ENCODE data around the gene RTN4RL1.

Gene RTN4RL1

DNA sequence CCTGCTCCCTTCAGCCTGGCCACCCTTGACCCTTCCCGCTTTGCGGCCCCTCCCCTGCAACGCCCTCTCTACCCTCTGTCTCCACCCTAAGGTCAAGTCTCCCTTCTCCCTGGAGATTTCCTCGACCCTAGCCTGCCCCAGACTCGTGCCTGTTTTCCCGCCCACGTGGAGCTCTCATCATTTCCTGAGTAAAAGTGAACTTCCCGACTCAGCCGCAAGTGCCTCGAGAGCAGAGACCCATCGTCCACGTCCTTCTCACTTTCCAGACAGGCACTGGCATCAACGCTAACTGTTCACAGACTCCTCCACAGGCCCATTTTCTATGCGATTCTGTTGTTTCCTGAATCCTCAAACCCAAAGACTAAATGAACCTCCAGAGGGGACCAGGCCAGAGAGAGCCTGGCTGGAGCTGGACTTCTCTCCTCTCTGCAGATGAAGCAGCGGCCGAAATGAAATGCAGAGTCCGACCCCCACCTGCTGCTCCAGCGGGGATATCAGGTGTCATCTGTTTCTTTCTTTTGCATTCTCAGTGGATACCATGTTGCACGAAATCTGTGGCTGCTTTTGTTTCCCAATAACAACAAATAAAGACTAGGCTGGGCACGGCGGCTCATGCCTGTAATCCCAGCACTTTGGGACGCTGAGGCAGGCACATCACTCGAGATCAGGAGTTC lies 52.5 kb downstream of the RTN4RL1 start:
- peak; percentile 31 to 47 for DNase-seq

DNA sequence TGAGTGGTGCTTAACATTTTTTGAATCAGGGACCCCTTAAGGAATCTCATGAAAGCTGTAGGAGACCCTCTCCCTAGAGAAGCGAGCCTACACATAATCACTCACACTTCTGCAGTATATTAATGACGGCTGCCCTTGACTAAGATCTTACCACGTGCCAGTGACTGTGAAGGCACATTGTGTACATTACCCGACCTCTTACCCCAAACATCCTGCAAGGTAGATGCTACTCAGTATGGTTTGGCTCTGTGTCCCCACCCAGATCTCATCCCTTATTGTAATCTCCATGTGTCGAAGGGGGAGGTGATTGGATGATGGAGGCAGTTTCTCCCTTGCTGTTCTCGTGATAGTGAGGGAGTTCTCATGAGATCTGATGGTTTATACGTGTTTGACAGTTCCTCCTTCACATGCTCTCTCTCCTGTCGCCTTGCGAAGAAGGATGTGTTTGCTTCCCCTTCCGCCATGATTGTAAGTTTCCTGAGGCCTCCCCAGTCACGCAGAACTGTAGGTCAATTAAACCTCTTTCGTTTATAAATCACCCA lies 54.2 kb downstream of the RTN4RL1 start:
- no peak for DNase-seq

DNA sequence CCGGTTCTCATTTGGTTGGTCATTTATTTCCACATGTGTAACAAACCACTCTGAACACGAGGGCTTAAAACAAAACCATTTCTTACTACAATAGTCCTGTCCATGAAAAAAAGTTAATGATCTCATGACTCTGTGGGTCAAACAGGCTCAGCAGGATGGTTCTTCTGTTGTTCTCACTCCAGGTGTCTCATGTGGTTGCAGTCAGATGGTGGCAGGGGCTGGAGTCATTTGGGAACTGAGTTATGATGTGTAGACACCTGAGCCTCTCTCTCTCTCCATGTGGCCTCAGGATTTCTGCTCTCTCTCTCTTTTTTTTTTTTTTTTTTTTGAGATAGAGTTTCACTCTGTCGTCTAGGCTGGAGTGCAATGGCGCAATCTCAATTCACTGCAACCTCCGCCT lies 55.4 kb downstream of the RTN4RL1 start:
- DNase-seq = no peak

DNA sequence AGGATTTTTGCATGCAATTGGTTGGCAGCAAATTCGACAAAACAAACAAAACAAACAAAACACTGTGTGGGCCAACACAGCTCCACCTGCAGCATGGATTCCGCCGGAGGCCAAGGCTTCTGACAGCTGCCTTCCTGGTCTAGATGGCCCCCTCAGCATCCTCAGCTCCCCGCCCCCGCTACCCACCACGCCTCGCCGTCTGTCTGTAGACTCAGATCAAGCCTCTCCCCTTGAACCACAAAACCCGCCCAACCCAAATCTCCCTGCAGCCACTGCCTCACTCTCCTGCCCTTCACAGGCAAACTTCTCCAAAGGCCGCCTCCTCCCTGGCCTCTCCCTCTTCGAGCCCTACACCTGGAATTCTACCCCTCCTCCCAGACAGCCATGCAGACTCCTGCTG lies 57.9 kb downstream of the RTN4RL1 start:
- peak in 1 of 2 experiments; percentile 6 for DNase-seq

DNA sequence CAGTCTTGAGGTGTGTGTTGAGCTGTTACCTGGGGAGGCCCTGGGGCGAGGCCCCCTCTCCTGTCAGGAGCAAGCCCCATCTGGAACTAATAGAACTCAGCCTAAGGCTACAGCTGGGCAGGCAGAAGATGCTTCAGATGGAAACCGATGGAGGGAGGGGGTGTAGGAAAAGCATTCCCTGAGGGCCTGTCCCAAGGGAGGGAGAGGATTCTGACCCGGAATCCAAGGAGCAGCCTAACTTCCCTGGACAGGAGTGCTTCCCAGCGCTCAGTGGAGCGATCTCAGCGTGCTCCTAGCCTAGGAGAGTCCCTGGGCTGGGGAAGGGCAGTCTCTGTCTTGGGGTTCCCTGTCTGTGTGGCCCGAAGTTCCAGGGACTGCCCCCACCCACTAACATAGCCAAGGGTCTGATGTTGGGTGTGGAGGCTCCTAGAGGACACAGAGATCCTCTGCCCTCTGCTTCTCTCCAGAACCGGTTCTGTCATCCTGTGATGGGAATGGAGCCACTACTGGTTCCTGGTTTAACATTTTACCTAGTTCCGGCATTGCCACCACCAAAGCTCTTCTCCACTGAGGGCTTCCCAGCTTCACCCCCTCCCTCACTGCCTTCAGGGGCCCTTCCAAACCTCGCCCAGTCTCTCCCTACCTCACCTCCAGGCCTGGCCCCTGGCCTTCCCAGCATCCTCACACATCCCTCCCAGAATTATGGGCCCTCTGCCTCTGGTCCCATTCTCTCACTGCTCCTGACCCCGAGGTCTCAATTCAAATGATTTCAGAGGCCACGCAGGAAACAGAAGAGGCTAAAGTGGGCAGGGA lies 58.7 kb downstream of the RTN4RL1 start:
- no peak for DNase-seq

DNA sequence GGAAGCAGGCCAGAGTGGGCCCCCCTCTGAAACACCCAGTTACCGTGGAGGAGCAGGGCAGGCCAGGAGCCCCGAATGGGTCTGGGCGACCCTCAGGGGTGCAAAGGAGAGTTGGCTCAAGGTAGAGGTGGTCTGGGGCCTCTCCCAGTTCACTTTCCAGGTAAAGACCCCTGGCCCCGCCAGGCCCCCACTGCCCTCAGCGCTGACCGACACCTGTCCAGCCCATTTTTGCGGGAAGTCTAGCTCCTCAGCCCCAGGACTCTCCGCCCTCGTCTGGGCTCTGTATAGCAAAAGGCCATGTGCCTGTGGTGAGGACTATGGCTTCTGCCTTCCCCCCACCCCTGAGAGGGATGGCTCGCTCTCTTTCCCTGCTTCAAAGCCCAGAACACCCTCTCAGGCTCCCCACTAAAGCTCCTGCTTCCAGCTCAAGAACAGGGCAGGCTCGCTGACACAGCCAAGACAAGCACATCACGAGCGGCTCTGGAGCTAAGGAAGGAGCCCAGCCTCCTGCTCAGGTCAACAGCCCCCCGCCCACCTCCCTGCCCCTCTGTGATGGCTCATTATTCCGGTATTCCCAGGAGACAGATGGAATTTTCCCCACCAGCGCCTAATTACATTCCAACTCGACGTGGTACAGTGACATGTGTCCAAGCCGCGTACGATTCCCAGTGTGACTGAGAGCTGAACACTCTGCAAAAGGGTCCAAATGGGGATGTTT lies 59.4 kb downstream of the RTN4RL1 start:
- no peak for DNase-seq

GRCh38 chr17:1963250-1963649 lies 61.9 kb downstream of the RTN4RL1 start:
- DNase-seq = no peak

DNA sequence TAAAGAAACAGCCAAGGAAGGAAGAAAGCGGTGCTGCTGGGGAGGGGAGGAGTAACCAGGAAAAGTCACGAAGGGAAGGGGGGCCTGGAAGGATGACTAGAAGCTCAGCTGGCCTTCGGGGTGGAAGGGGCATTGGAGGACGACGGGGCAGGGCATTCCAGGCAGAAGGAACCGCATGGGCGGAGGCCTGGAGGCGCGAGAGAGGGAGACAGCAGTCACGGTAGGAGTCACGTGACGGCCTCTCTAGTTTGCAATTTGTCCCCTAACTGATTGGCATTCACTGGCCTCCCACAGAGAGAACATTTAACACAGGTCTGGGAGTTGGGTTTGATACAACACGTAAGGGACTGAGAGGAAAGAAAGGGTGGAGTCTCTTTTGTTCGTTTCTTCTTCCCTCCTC lies 63.9 kb downstream of the RTN4RL1 start:
- no peak for DNase-seq

DNA sequence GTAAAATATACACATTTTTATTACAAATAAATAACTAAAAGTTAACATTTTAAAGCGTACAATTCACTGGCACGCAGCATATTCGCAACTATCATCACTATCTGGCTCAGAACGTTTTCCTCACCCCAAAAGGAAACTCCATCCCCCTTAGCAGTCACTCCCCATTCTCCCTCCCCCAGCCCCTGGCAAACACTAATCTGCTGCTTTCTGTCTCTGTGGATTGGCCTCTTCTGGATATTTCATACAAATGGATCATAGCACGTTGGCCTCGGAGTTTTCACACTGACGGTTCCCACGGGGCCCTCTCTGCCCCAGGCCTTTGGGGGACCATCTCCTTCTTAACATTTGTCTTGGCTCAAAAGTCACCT lies 64.6 kb downstream of the RTN4RL1 start:
- no peak for DNase-seq

DNA sequence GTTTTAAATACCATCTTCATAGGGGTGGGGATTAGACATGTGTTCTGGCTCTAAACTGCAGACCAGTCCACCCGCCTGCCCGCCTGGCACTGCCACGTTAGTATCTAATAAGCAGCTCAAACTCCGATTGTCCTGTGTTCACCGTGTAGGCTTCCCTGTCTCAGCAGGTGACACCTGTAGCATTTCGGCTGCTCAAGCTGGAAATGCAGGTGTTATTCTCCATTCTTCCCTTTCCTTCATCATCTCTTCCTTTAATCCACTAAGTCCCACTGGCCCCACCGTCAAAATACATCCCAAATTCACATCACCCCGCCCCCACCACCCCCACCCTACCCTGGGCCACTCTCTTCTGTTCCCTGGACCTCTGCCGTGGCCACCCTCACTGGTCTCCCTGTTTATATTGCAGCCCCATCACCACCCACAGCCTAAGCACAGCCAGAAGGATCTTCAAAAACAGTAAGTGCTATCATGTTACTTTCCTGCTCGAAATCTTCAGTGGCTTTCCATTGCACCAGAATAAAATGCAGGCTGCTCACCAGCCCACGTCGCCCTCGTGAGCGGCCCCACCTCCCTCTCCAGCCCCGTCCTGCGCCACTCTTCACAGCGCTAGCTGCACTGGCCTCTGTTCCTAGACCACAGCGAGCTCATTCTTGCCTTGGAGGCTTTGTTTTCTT lies 65.1 kb downstream of the RTN4RL1 start:
- DNase-seq = no peak

DNA sequence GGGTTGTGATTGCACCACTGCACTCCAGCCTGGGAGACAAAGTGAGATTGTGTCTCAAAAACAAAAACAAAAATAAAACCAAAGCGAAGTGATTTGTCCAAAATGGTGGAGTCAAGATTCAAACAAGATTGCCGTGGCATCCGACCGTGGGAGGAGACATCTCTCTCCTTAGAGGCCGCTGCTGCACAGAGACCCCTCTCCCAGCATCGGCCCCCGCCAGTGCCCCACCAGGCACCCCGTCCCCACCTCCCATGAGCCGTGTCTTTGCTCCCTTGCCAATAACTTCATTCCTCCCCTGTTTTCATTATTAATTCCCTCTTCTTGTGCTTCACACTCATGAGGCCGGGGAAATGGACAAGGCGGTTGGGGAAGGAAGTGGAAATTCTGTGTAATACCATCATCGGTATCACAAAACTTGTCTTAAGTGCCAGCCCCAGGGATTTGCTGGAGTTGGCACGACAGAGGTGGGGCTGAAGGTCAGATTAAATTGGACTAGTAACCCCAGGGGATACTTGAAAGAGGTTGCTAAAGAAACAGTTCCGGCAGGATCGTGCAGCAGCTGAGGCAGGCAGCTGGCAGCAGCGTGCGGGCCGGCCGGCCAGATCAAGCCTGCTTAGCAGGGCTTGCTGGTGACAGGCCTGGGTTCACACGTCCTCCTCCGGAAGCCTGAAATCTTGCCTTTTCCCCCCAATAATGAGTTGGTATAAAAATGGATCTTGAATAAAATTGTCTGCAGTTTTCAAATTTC lies 66.8 kb downstream of the RTN4RL1 start:
- DNase-seq = no peak

DNA sequence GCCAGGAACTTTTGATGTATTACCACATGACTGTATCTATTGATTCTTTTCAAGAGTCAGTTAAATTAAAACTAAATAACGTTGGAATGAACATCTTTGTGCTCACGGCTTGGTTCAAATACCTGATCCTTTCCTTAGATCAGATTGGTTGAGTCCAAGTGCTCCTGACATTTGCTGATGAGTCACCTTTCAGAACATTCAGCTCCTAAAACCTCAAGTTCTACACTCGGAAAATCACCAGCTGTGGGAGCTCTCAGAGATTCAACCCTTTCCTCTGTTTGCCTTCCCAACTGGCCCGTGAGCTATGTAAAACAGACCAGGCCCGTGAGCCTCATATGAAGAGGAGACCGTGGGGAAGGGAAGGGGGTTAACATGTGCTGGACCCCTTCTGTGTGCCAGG lies 68.1 kb downstream of the RTN4RL1 start:
- no peak for DNase-seq

DNA sequence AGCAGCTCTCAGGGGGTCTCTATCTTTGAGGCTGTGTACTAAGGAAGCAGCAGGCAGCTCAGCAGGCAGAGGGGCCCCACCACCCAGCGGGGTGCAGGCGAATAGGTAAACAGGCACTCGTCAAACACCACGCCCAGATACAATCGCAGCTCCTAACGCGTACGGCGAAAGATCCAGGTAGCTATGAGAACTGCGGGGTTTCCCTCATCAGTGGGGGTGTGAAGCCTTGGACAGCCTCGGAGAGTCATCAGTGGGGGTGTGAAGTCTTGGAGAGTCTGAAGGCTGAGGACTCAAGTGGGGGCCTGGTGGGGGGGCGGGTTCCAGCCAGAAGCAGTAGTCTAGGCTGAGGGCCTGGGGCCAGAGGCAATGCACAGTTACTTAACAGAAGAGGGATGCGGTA lies 69.0 kb downstream of the RTN4RL1 start:
- DNase-seq = no peak

- no peak for DNase-seq
Measured at GRCh38 chr17:1953831-1954230, 71.3 kb downstream of the RTN4RL1 start.

DNA sequence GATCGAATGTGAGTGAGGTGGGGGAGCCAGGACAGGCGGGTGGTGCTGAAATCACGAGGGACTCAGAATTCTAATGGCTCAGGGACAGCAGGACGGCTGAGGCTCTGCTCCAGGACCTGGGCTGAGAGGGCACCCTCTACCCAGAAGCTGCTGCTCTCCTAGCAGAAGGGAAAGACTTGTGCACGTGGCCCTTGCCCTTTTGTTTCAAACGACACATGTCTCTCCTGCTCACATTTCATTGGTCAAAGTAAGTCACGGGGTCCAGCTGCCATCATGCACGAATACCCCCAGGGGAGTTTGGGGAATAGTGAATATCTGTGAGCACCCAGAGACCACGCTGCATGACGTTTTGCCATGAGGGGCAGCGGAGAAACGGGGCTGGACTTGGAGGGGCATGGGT lies 73.2 kb downstream of the RTN4RL1 start:
- DNase-seq = no peak

DNA sequence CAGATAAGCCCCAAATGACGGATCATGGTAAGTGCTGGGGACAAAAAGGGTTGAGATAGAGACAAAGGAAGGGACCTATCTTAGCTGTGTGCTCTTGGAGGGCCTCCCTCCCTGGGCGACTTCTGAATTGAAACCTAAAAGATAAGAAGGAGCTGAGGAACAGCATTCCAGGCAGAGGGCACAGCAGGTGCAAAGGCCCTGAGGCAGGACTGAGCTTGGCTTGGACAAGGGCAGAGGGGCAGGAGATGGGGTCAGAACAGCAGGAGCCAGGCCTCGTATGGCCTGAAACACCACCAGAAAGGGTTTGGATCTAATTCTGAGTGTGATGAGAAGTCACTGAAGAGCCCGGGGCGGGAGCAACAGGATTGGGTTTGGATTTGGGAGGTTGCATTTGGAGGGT lies 75.4 kb downstream of the RTN4RL1 start:
- no peak for DNase-seq

GRCh38 chr17:1948517-1948825 lies 76.7 kb downstream of the RTN4RL1 start:
- no peak for DNase-seq

DNA sequence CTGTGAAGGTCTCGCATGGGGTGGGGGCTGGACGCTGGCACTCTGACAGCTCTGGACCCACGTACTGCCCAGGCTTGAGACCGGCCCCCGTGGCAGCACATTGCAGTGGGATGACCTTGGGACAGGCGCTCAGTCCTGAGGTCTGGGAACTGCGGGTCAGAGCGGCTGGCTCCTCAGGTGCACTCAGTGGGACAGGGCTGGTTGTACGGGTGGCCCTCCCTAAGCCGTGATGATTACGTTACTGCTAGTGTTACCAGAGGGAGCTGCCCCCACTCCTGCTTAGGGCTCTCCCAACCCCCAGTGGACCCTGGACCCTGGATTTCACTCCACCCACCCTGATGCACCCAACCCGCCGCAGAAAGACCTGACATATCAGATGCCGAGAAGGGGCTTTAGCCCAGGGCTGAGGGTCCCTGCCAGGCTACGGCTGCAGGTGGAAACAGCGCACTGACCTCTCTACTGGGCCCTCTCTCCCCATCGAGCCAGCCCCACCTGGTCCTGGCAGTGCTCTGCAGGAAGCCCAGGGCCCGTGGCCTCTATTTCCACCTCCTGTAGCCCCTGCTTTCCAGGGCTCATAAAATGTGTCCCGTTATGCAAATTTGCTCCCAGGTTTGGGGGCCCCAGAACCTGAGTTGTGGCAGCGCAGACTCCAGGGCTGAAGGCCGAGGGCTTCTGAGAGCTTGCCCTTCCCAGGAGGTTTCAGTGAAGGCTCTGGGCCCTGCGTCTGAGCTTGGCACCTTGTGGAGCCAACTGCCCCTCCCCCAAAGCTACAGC lies 77.2 kb downstream of the RTN4RL1 start:
- DNase-seq = no peak

- no peak for DNase-seq
Measured at GRCh38 chr17:1947229-1947742, 77.8 kb downstream of the RTN4RL1 start.

- DNase-seq = no peak
Measured at GRCh38 chr17:1946021-1946932, 78.9 kb downstream of the RTN4RL1 start.
